ENCODE results near the gene DRGX. TPM values are rescaled to one million over a fixed set of nuclear protein-coding genes. Genes with fewer than 3 reads are reported as not detected.

Gene DRGX
- total RNA-seq, 1 donor from 2014 or later: not detected

GRCh38 chr10:49407552-49408137 lies 11.8 kb upstream of the DRGX start:
- DNase-seq (ENCODE audit: low spot score): peak; percentile 82

- DNase-seq (ENCODE audit: low spot score): peak; percentile 25
Observed at GRCh38 chr10:49407151-49407550, 11.3 kb upstream of the DRGX start.

DNA sequence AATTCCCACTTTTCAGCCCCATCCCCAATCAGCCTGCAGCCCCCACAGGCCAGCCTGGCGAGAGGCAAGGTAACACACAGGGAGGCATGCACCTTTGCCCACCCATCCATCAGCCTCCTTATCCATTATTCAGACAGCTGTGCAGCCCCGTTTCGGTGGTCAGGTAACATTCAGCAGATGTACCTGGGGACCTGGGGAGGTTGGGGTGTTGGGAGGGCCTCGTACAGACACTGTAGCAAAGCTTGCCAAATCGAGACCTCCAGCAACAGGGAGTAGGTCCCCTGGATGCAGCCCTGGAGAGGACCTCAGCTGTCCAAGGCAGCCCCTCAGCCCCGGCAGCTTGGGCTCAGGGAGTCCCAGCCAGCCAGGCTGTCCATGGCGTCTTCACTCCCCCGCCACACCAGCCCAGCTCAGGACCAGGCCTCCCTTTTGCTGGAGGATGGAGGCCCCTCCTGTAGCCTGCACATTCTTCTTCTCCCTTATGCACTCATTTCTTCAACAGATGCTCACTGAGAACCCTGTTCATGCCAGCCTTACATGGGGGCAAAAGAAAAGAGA lies 8.5 kb upstream of the DRGX start:
- peak; percentile 26 for DNase-seq (ENCODE audit: low spot score)

GRCh38 chr10:49403363-49403762 lies 7.5 kb upstream of the DRGX start:
- no peak for DNase-seq (ENCODE audit: low spot score)

DNA sequence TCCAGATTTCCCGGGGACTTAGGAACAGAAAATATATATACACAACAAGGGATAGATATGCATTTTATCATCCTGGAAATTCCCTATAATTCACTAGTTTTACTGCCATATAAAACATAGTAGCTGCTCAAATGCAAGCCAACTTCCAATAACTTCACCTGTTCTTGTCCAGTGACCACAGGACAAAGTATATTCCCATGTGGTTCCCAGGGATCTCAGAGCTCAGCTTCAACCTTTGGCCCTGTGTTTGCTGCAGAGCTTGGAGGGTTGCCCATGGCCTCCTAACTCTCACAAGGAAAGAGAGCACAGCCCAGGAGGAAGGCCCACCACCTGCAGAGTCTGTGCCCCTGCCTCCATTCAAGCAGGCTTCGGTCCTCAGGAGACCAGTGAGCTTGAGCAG lies 4.5 kb upstream of the DRGX start:
- no peak for DNase-seq (ENCODE audit: low spot score)

- DNase-seq (ENCODE audit: low spot score): no peak
Observed at GRCh38 chr10:49398986-49399385, 3.1 kb upstream of the DRGX start.

DNA sequence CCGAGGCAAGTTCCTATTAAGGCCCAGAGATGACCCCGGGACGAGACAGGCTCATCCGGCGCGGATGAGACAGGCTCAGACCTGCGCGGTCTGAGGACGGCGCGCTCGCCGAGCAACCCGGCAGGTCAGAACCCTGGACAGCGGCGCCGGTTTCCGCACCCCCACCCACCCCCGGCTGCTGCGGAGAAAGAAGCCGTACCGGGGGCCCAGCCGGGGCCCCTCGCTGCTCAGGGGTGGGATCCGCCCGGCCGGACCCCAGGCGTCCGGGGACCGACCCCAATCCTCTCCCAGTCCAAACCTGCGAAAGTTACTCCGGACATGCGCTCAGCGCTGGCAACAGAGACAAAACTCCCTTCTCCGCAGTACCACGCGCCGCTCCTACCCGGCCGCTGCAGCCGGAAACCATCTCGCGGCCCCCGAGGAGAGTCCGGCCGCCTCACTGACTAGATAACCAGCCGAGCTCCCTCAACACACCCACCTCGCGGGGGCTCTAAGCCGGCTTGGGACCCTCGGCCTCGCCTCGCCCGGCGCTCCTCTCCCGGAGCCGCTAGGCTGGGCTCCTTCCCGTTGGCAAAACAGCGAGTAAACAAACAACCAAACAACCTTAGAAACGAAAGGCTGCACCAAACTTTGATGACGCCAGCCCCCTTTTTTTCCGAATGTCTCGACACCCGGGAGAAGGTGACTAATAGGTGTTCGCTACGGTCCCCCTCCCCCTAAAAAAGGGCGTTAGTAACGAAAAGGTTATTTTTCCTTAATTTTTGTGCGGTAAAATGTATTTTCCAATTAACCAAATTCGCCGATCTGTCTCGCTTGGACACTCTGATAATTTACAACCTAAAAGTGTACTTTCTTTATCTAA lies 2.3 kb upstream of the DRGX start:
- DNase-seq (ENCODE audit: low spot score): peak; percentile 60

GRCh38 chr10:49397036-49397999 lies 1.4 kb upstream of the DRGX start:
- DNase-seq (ENCODE audit: low spot score): no peak

- no peak for DNase-seq (ENCODE audit: low spot score)
Observed at GRCh38 chr10:49396666-49396999, 744 bp upstream of the DRGX start.

- DNase-seq (ENCODE audit: low spot score): no peak
Observed at GRCh38 chr10:49394933-49395740, 752 bp downstream of the DRGX start.

DNA sequence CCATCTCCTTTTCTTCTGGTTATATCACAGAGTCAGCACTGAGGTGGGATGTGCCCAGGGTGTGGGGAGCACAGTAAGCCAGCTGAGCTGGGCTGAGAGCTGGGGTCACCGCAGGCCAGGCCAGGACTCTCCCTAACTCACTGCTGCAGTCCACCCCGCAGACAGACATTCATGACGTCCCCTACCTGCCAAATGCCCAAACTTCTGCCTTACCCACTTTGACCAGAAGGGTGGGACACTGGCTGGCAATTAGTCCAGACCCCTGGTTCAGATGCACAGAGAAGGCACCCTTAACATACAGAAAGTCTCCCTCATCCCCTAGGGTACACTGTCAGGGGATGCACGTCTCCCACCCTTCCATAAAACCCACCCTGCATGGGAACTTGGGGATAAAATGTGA lies 2.1 kb downstream of the DRGX start:
- no peak for DNase-seq (ENCODE audit: low spot score)

- DNase-seq (ENCODE audit: low spot score): no peak
Observed at GRCh38 chr10:49393301-49393700, 2.6 kb downstream of the DRGX start.

DNA sequence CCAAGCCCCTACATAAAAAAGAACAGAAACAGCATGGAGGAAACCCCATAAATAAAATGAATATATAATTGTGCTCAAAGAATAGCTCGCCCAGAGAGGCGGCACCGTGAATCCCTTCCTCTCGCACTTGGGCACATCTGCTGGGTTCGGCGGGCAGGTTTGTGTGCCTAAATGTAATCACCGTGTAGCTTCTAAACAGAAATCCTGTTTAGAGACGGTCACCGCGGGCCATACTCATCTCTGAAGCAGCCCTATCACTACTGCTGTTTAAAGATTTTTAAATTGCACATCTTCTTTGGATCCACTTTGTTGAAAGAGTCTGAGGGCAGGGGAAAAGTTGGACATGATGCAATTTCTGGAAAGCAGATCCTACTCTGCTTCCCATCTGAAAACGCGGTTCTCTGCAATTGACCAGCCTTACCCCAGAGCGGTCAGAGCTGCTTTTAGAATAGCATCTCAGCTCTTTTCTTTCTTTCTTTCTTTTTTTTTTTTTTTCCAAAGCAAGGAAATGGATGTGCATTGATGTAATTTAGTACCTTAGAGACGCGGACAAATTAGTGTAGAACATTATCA lies 6.4 kb downstream of the DRGX start:
- no peak for DNase-seq (ENCODE audit: low spot score)

DNA sequence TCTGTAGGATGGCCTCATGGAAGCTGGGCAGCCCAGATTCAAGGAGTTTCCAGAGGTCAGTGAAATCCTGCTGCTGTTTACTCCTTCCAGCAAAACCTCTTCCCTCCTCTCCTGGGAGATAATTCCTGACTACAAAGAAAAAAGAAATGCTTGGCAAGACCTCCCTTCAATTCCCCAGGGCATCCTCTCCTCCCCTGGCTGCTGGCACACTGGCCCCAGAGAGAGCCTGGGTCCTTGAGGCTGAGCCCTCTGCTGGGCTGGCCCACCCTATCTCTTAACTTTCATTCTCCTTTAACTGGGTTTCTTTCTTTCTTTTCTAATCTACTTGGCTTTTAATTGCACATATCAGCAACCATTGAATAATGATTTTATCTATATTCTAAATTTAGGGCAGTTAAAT lies 7.7 kb downstream of the DRGX start:
- DNase-seq (ENCODE audit: low spot score): no peak

DNA sequence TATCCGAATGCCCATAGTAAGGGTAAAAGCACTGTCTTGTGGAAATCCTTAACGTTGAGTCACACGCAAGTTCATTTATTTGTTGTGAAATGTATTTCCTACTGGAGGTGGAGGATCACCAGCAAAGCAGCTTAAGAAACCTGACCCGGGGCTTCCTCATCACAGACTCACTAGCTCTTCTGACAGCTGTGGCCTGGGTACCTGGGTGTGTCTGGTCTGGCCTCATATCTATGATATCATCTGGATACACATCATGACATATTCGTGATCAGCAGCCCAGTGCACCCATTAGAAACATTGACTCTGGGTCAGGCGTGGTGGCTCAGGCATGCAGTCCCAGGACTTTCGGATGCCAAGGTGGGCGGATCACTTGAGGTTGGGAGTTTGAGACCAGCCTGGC lies 8.8 kb downstream of the DRGX start:
- DNase-seq (ENCODE audit: low spot score): no peak

- DNase-seq (ENCODE audit: low spot score): no peak
Observed at GRCh38 chr10:49385939-49386922, 9.7 kb downstream of the DRGX start.

DNA sequence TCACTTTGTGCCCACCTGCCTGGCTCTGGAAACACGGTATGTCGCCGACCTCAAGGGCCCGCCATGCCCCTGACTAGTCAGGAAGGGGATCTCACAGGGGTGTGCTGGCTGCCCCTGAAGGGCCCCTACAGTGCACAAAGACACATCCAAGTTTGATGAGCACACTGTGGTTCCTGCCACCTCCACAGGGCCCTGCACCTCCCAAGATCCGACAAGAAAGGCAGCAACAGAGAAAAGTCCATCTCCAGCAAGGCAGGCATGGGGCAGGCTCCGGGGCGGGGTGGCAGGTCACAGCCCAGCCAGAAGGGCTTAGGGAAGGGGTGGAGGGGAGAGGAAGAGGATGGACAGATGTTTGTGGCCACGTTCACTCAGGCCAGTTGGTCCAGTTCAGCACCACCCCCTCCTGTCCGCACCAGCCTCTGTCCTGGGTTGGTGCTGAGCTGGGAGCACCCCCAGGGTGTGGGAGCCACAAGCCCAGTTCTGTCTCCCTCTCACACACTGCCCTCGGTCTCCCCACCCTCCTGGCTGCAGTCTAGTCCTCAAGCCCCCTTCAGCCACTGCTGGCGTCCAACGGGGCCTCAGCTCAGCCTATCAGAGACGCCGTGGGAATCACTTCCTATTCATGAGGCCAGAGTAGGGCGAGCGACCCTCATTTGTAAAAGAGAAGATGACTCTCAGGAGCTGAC lies 11.5 kb downstream of the DRGX start:
- DNase-seq (ENCODE audit: low spot score): no peak

- no peak for DNase-seq (ENCODE audit: low spot score)
Observed at GRCh38 chr10:49383853-49384252, 12.0 kb downstream of the DRGX start.

DNA sequence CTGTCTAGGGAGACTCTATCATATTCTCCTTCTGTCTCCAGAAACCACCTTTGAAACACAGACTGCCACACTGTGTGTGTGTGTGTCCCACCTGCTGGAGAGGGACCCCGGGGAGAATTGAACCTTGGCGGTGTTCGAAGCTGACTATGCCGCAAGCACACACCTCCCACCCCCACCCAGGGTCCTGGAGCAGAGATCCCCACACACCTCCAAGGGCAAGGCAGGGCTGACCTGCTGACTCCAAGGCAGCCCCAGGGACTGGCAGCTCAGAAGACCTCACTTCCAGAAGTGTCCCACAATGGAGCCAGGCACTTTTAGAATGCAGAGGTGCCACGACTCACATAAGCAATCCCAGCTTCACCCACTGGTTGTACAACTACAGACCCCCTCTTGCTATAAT lies 13.1 kb downstream of the DRGX start:
- DNase-seq (ENCODE audit: low spot score): peak; percentile 31
